GM13976 (cell line): ENCODE measurements around the gene SCEL.

ENCODE experiments used
- DNase-seq: peaks from one replicate; pipeline ENCODE4 v3.0.0; 2012; ENCODE audit warnings: low spot score
- in situ Hi-C: fragments of 300-500 bp; cut with MboI; formaldehyde crosslinking; loops from one replicate; pipeline ENCODE4 v1.12.0; 2022; ENCODE audit warnings: low sequenced_read_pairs, mixed read lengths, inconsistent platforms; ENCODE audit not compliant: unreplicated experiment
- TF ChIP-seq, protein P1 (sequence below): IDR thresholded peaks from 2 replicates; pipeline ENCODE4 v1.5.1; 2012; ENCODE audit warnings: borderline replicate concordance, mild to moderate bottlenecking; ENCODE audit not compliant: insufficient read depth; ENCODE audit errors: extremely low read depth, missing control alignments, control extremely low read depth

The SCEL gene

DNA sequence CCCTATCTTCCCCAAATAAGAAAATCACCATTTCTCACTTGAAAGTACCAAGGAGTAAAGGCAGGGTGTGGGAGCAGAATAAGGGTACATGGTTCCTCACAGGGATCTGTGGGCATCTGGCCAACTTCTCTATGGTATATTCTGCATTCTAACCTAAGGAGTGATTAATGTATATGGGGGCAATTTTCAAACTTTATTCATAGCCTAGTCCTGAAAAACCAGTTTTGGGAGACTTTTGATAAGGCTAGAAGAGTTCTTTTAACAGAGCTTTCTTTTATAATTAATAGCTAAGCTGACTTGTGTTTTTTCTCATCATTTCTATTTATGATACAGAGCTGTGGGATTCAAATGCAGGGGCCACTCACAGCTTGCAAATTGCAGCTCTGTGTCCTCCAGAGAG is 852 bp downstream of the SCEL start:
- in situ Hi-C loops: no loop called here
- DNase-seq: no peak
- TF ChIP-seq, protein P1, sequence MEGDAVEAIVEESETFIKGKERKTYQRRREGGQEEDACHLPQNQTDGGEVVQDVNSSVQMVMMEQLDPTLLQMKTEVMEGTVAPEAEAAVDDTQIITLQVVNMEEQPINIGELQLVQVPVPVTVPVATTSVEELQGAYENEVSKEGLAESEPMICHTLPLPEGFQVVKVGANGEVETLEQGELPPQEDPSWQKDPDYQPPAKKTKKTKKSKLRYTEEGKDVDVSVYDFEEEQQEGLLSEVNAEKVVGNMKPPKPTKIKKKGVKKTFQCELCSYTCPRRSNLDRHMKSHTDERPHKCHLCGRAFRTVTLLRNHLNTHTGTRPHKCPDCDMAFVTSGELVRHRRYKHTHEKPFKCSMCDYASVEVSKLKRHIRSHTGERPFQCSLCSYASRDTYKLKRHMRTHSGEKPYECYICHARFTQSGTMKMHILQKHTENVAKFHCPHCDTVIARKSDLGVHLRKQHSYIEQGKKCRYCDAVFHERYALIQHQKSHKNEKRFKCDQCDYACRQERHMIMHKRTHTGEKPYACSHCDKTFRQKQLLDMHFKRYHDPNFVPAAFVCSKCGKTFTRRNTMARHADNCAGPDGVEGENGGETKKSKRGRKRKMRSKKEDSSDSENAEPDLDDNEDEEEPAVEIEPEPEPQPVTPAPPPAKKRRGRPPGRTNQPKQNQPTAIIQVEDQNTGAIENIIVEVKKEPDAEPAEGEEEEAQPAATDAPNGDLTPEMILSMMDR: no peak

- DNase-seq: no peak
- TF ChIP-seq, protein P1: no peak
- in situ Hi-C loops: no loop called here
Measured at GRCh38 chr13:77537289-77537919, 1.9 kb downstream of the SCEL start.

DNA sequence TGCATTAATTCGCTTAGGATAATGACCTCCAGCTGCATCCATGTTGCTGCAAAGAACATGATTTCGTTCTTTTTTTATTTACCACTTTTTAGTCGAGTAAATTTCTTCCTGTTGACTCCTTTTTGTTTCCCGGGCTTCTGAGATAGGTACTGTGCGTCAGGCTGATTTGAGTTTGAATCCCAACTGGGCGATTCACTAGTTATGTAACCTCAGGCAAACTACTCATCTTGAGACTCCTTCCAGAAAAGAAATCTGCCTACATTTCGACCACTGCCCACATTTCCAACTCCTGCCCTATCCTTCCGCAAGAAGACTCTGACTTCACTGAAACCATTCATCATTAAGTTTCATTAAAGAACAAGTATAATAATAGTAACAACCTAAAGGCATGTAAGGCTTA is 8.2 kb downstream of the SCEL start:
- TF ChIP-seq, protein P1: no peak
- in situ Hi-C loops: no loop called here
- DNase-seq: no peak

DNA sequence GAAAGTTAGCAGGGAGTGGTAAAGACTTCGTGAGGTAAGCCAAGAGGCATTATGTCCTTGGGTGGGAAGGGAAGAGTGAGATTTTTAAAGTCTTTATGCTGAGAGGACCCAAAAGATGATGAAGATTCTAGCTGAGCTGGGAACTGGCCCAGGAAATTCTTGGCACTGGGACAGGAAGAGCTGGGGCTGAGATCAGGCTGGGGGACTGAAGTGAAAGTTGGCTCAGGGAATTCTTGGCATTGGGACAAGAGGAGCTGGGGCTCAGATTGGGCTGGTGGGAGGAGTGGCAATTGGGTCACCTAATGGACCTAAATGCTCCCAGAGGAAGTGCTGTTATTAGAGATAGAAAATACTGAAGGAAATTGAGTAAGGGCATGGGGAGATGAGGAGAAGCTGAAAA is 8.8 kb downstream of the SCEL start:
- TF ChIP-seq, protein P1: no peak
- in situ Hi-C loops: no loop called here
- no peak for DNase-seq

GRCh38 chr13:77544758-77545338 is 9.3 kb downstream of the SCEL start:
- TF ChIP-seq, protein P1: no peak
- DNase-seq: peak; percentile 25
- in situ Hi-C loops: no loop called here

DNA sequence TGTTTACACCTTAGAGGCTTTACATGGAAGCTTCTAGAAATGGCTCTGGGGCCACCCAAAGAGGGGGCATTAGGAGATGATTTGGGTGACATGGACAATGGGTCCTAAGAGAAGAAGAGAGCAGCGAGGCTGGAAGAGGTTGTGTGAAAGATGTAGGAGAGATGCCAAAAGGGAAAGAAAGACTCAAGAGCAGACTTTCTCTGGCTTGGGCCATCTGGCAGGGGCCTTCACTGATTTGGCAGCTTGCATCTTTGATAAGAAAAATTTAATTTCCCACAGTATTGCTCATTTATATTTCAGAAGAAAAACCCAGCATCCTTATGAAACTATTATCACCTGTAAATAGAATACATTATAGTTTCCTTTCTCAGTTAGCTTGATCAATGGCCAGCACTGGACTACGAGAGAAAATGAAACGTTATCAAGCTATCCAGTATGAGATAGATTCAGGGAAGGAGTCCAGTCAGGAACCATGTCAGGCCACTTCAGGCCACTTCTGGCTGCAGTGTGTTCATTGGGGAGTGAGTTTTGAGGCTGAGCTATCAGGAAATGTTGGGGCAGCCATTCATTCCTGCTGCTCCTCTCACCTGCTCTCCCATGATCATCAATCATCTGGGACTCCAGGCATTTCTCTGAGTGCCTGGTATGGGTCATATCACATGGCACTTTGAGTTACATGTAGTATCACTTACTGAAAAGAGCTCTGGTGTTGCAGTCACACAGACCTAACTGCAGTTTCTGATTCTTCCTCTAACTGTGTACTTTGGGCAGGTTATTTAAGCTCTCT is 10.3 kb downstream of the SCEL start:
- in situ Hi-C loops: no loop called here

More for the DNA sequence above, 10.3 kb downstream of the SCEL start:
- TF ChIP-seq, protein P1: no peak
- DNase-seq: no peak
